Measurements from ENCODE around the gene GPR108. TPM values are rescaled to one million over a fixed set of nuclear protein-coding genes. Genes with fewer than 3 reads are reported as not detected.

Gene GPR108
- total and polyA plus RNA-seq, 2 of the 13 experiments (the other 11 are each of a cell fraction or from before 2014, with no cell fraction given) = 36.4 to 63.0 TPM

GRCh38 chr19:6734096-6734696 is 3.2 kb downstream of the GPR108 start (continued):
- TF ChIP-seq ZNF318 (CRISPR knock-in tag; IDR thresholded peaks at IDR 0.05) = no peak
- 0 out of 2 replicates have a peak, but pooled peaks have one; percentile 35 for TF ChIP-seq ZNF670 (CRISPR knock-in tag; IDR thresholded peaks at IDR 0.05; ENCODE audit: borderline replicate concordance)
- TF ChIP-seq ZNF501 (CRISPR knock-in tag; IDR thresholded peaks at IDR 0.05) = peak; percentile 54; the same call in 1 of the 2 replicates
- no peak for TF ChIP-seq ATRX (CRISPR knock-in tag; IDR thresholded peaks at IDR 0.05; ENCODE audit: borderline replicate concordance)
- no peak for TF ChIP-seq ZNF550 (CRISPR knock-in tag; IDR thresholded peaks at IDR 0.05; ENCODE audit: borderline replicate concordance)
- TF ChIP-seq MIER2 (CRISPR knock-in tag; IDR thresholded peaks at IDR 0.05) = no peak
- no peak for TF ChIP-seq ZBTB33 (CRISPR knock-in tag; IDR thresholded peaks at IDR 0.05)
- TF ChIP-seq HDAC2 (CRISPR knock-in tag; IDR thresholded peaks at IDR 0.05) = peak; percentile 57
- peak; percentile 42; the same call in 1 of the 2 replicates for TF ChIP-seq HIC2 (CRISPR knock-in tag; IDR thresholded peaks at IDR 0.05; ENCODE audit: low read depth)
- TF ChIP-seq SIN3A (IDR thresholded peaks at IDR 0.05; ENCODE audit: borderline replicate concordance, low read depth, low read length) = peak; percentile 57; the same call in 1 of the 2 replicates
- no peak for TF ChIP-seq NKX3-1 (CRISPR knock-in tag; IDR thresholded peaks at IDR 0.05)
- TF ChIP-seq RFX5 (IDR thresholded peaks at IDR 0.05; ENCODE audit: low read depth, low read length) = no peak
- no peak for TF ChIP-seq ZNF850 (CRISPR knock-in tag; conservative IDR thresholded peaks at IDR 0.05)
- 0 out of 2 replicates have a peak, but pooled peaks have one; percentile 24 for TF ChIP-seq CBX5 (CRISPR knock-in tag; IDR thresholded peaks at IDR 0.05; ENCODE audit: borderline replicate concordance)
- TF ChIP-seq RFX1 (IDR thresholded peaks at IDR 0.05) = no peak
- TF ChIP-seq FOXO4 (CRISPR knock-in tag; conservative IDR thresholded peaks at IDR 0.05) = 0 out of 2 replicates have a peak, but pooled peaks have one; percentile 18
- peak; percentile 66 for TF ChIP-seq GATAD2A (CRISPR knock-in tag; IDR thresholded peaks at IDR 0.05)
